ENCODE data around the gene SFMBT2. TPM values are rescaled to one million over a fixed set of nuclear protein-coding genes. Genes with fewer than 3 reads are reported as not detected.

The SFMBT2 gene
- total and polyA plus RNA-seq, 7 donors = 0.53 to 8.2 (median 3.0) TPM

DNA sequence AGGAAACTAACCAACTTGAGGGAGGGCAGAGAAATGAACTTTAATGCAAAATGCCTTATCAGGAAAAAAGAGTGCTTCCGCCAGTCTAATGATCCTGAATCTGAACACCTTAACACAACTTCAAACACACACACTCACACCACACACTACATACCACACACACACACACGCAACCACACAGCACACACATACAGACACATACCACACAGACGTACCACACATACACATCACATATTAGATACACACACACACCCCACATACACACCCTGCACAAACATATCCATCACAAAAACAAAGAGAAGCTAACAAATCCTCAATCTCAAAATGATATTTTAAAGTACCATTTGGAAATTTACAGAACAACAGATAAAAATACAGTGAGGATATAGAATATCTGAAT is 175.5 kb downstream of the SFMBT2 start:
- TF ChIP-seq, protein P1, sequence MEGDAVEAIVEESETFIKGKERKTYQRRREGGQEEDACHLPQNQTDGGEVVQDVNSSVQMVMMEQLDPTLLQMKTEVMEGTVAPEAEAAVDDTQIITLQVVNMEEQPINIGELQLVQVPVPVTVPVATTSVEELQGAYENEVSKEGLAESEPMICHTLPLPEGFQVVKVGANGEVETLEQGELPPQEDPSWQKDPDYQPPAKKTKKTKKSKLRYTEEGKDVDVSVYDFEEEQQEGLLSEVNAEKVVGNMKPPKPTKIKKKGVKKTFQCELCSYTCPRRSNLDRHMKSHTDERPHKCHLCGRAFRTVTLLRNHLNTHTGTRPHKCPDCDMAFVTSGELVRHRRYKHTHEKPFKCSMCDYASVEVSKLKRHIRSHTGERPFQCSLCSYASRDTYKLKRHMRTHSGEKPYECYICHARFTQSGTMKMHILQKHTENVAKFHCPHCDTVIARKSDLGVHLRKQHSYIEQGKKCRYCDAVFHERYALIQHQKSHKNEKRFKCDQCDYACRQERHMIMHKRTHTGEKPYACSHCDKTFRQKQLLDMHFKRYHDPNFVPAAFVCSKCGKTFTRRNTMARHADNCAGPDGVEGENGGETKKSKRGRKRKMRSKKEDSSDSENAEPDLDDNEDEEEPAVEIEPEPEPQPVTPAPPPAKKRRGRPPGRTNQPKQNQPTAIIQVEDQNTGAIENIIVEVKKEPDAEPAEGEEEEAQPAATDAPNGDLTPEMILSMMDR (IDR thresholded peaks at IDR 0.05) = no peak
- no peaks in the 10 kb centered on the region for H3K36me3 ChIP-seq (ENCODE audit: insufficient read depth in 1 of 2, low read depth in 1 of 2)
- H3K9me3 ChIP-seq = no peaks in the 10 kb centered on the region
- no peak for DNase-seq
- WGBS, 3 donors = 87 to 99% (median 95%) methylated on average over 3 of the region's 3 CpGs
- ATAC-seq = no peak
- H3K4me1 ChIP-seq = no peaks in the 10 kb centered on the region
- no peak overlapping the region for H3K4me3 ChIP-seq
- H3K27ac ChIP-seq = no peak overlapping the region
- intact Hi-C loops (cut with DNase I) = no loop called here
- no peaks in the 10 kb centered on the region for H3K27me3 ChIP-seq (ENCODE audit: insufficient read depth in 3 of 3, low read length in 2 of 3)

- intact Hi-C loops (cut with DNase I) = no loop called here
- 84 to 88% (median 88%) methylated on average over 3 of the region's 3 CpGs for WGBS, 3 donors
- H3K27ac ChIP-seq = no peak overlapping the region
These were observed 176.7 kb downstream of the SFMBT2 start for GRCh38 chr10:7234109-7234508.

GRCh38 chr10:7233259-7233991 is 177.4 kb downstream of the SFMBT2 start:
- H3K9me3 ChIP-seq = no peaks in the 10 kb centered on the region
- intact Hi-C loops (cut with DNase I) = no loop called here
- no peaks in the 10 kb centered on the region for H3K4me1 ChIP-seq
- WGBS, 3 donors = 45 to 59% (median 53%) methylated on average over 4 of the region's 4 CpGs
- no peaks in the 10 kb centered on the region for H3K27me3 ChIP-seq (ENCODE audit: insufficient read depth in 3 of 3, low read length in 2 of 3)
- DNase-seq (peak in 1 of 2 donors; percentile 62), ATAC-seq (peak; percentile 44 to 93 (median 82))
- H3K4me3 ChIP-seq = no peak overlapping the region
- no peaks in the 10 kb centered on the region for H3K36me3 ChIP-seq (ENCODE audit: insufficient read depth in 1 of 2, low read depth in 1 of 2)
- no peak overlapping the region for H3K27ac ChIP-seq
- TF ChIP-seq, protein P1 (IDR thresholded peaks at IDR 0.05) = no peak

More at GRCh38 chr10:7234109-7234508, 176.7 kb downstream of the SFMBT2 start:
- Histone ChIP-seq H3K36me3 (ENCODE audit: insufficient read depth in 1 of 2, low read depth in 1 of 2) (no peaks in the 10 kb centered on the region), H3K4me3 (no peak overlapping the region), H3K4me1 (no peaks in the 10 kb centered on the region), H3K9me3 (no peaks in the 10 kb centered on the region), H3K27me3 (ENCODE audit: insufficient read depth in 3 of 3, low read length in 2 of 3) (no peaks in the 10 kb centered on the region)
- no peak for ATAC-seq
- no peak for DNase-seq
- TF ChIP-seq, protein P1 (IDR thresholded peaks at IDR 0.05) = no peak

DNA sequence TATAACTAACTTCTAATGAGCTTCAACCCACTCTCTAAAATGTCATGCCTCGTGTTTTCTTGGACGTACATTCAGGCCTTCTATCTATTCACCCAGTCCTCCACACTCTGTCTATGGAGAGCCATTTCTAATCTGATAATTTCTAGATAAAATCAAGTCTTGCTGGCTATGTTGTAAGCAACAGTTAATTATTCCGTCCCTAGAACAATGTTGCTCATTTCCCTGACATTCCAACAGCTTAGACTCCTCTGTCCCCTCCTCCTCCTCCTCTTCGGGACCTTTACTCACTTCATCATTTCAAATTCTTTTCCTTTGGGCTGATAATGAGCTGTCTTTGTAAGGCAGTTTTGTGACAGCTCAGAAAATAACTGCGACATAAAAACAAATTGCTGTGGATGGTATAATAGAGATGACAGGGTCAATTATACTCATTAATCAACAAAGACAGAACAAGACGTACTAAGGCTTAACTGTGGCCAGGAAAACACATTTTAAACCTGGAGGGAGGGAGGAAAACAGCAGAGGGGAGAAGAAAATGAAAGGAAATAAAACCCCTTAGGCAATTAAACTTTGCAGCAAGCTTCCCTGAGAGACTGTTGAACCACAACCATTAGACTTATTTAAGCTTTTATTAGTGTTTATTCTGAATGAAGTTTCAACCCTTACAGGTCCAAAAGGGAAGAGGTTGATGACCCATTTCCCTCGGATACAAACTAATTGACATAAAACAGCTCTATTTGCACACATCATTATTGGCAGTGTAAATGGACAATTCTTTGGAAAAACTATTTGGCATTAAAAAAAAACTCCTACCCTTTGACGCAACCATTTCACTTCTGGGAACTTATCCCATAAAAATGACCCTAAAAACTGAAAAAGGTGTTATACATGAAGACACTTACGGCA is 179.1 kb downstream of the SFMBT2 start:
- intact Hi-C loops (cut with DNase I) = no loop called here
- no peak overlapping the region for H3K27ac ChIP-seq
- no peak overlapping the region for H3K4me3 ChIP-seq
- 67 to 71% (median 69%) methylated on average over 9 of the region's 9 CpGs for WGBS, 3 donors
- H3K9me3 ChIP-seq = no peaks in the 10 kb centered on the region
- H3K27me3 ChIP-seq (ENCODE audit: insufficient read depth in 3 of 3, low read length in 2 of 3) = no peaks in the 10 kb centered on the region
- H3K4me1 ChIP-seq = no peaks in the 10 kb centered on the region
- peaks cover 5% of the 10 kb centered on the region in 2 donors for H3K36me3 ChIP-seq (ENCODE audit: insufficient read depth in 1 of 2, low read depth in 1 of 2)
- DNase-seq (no peak), ATAC-seq (no peak)
- TF ChIP-seq, protein P1 (IDR thresholded peaks at IDR 0.05) = no peak
